ENCODE data around the gene UBXN6. TPM values are rescaled to one million over a fixed set of nuclear protein-coding genes. Genes with fewer than 3 reads are reported as not detected.

Gene UBXN6
- total RNA-seq, 1 donor from 2014 or later, result 560 TPM

DNA sequence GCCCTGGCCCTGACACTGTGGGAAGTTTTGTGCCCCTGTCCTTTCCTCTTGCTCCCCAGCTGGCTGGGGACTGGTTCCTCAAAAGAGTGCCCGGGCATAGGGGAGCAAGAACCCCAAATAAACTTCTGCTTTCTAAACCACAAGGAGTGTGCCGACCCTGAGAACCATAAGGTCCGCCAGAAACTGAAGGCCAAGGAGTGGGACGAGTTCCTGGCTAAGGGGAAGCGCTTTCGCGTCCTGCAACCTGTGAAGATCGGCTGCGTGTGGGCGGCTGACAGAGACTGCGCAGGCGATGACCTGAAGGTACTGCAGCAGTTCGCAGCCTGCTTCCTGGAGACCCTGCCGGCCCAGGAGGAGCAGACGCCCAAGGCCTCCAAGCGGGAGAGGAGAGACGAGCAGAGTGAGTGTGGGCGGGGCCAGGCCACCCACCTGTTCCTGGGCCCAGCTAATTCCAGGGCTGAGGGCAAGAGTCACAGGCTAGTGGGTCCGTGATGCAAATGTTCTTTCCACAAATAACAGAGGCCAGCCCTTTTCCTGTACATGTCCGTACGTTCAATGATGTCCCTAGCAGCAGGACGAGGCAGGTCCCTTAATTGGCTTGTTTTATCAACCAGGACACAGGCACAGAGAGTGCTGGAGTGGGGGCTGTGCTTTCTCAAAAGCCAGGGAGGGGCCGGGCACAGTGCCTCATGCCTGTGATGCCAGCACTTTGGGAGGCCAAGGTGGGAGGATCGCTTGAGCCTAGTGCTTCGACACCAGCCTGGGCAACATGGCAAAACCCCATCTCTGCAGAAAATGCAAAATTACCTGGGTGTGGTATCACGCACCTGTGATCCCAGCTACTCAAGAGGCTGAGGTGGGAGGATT lies 25.6 kb downstream of the UBXN6 start:
- no peak overlapping the region for H3K4me3 ChIP-seq
- TF ChIP-seq, protein P1, sequence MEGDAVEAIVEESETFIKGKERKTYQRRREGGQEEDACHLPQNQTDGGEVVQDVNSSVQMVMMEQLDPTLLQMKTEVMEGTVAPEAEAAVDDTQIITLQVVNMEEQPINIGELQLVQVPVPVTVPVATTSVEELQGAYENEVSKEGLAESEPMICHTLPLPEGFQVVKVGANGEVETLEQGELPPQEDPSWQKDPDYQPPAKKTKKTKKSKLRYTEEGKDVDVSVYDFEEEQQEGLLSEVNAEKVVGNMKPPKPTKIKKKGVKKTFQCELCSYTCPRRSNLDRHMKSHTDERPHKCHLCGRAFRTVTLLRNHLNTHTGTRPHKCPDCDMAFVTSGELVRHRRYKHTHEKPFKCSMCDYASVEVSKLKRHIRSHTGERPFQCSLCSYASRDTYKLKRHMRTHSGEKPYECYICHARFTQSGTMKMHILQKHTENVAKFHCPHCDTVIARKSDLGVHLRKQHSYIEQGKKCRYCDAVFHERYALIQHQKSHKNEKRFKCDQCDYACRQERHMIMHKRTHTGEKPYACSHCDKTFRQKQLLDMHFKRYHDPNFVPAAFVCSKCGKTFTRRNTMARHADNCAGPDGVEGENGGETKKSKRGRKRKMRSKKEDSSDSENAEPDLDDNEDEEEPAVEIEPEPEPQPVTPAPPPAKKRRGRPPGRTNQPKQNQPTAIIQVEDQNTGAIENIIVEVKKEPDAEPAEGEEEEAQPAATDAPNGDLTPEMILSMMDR (IDR thresholded peaks at IDR 0.05), result no peak
- H3K27ac ChIP-seq, result no peak overlapping the region
- H3K9me3 ChIP-seq, result no peaks in the 10 kb centered on the region
- no peaks in the 10 kb centered on the region for H3K4me1 ChIP-seq
- H3K36me3 ChIP-seq, result peaks cover 7 to 12% of the 10 kb centered on the region in 2 donors
- no peaks in the 10 kb centered on the region for H3K27me3 ChIP-seq
- intact Hi-C loops (cut with DNase I), result no loop called here
- DNase-seq (ENCODE audit: low spot score in 2 of 2), result no peak

DNA sequence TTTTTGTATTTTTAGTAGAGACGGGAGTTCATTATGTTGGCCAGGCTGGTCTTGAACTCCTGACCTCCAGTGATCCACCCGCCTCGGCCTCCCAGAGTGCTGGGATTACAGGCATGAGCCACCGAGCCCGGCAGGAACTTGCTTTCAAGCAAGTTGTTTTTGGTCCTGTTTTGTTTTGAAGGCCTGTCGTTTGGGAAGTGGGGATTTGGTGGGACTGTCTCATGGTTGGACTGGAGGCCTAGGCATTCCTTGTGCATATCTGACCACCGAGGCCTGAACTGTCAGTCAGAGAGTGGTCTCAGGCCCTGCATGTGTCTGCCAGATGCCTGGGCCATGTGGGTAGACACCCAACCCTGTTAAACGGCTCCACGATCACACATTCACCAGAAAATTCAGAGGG lies 26.3 kb downstream of the UBXN6 start:
- DNase-seq (ENCODE audit: low spot score in 2 of 2), result no peak
- H3K36me3 ChIP-seq, result peaks cover 7 to 12% of the 10 kb centered on the region in 2 donors
- no peaks in the 10 kb centered on the region for H3K4me1 ChIP-seq
- TF ChIP-seq, protein P1 (IDR thresholded peaks at IDR 0.05), result no peak
- no peak overlapping the region for H3K27ac ChIP-seq
- no peaks in the 10 kb centered on the region for H3K9me3 ChIP-seq
- intact Hi-C loops (cut with DNase I), result no loop called here
- H3K27me3 ChIP-seq, result no peaks in the 10 kb centered on the region
- no peak overlapping the region for H3K4me3 ChIP-seq

DNA sequence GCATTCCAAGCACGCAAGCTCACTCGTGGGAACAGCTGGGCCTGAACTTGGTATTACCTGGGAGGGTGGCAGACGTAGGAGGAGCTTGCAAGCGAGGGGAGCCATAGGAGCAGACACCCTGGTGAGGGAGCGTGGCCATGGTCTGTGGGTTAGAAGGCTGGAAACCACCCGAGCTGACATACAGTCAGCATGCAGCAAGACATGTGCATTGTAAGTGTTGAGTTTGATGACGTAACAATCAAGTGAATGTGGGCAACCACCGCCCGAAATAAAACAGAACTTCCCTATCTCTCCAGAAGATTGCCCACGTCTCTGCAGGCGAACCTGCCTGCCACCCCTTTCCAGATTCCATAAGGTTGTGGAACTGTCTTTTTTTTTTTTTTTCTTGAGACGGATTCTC lies 26.8 kb downstream of the UBXN6 start:
- Histone ChIP-seq H3K27me3 (no peaks in the 10 kb centered on the region), H3K4me3 (no peak overlapping the region), H3K9me3 (no peaks in the 10 kb centered on the region), H3K27ac (no peak overlapping the region), H3K36me3 (peaks cover 7 to 12% of the 10 kb centered on the region in 2 donors), H3K4me1 (no peaks in the 10 kb centered on the region)
- intact Hi-C loops (cut with DNase I), result no loop called here
- no peak for DNase-seq (ENCODE audit: low spot score in 2 of 2)
- TF ChIP-seq, protein P1 (IDR thresholded peaks at IDR 0.05), result no peak

DNA sequence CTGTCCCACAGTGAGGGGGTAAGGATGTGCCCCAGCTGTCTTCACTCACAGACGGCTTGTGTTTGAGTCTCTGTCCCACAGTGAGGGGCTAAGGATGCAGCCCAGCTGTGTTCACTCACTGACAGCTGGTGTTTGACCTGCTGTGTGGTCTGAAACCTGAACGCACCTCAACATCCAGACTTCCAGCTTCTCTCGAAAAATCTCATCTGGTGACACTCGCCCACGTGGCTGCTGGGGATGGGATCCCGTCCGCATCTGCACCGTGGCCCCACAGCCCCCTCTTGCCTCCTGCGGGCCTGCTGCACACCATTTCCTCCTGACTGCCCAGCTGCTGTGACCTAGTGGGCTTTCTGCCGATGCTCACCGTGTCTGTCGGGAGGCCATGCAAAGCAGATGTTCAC lies 27.8 kb downstream of the UBXN6 start:
- intact Hi-C loops (cut with DNase I), result no loop called here
- TF ChIP-seq, protein P1 (IDR thresholded peaks at IDR 0.05), result no peak
- no peaks in the 10 kb centered on the region for H3K27me3 ChIP-seq
- DNase-seq (ENCODE audit: low spot score in 2 of 2), result no peak
- H3K36me3 ChIP-seq, result peaks cover 7 to 12% of the 10 kb centered on the region in 2 donors
- no peaks in the 10 kb centered on the region for H3K9me3 ChIP-seq
- H3K4me1 ChIP-seq, result no peaks in the 10 kb centered on the region
- no peak overlapping the region for H3K4me3 ChIP-seq
- H3K27ac ChIP-seq, result no peak overlapping the region

DNA sequence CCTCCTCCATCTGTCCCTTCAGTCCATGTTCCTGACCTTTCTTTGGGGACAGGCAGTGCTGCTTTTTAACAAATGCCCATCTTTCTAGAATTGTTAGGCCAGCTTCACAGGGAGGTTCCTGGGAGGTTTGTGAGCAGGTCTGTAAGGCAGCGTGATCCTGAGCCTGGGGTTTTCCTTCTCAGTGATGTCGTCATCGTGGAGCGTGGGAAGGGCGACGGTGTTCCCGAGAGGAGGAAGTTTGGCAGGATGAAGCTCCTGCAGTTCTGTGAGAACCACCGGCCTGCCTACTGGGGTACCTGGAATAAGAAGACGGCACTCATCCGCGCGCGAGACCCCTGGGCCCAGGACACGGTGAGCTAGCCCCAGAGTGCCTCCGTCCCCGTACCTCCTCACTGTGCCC lies 28.3 kb downstream of the UBXN6 start:
- H3K4me3 ChIP-seq, result no peak overlapping the region
- H3K27ac ChIP-seq, result no peak overlapping the region
- intact Hi-C loops (cut with DNase I), result no loop called here
- H3K4me1 ChIP-seq, result no peaks in the 10 kb centered on the region
- no peaks in the 10 kb centered on the region for H3K9me3 ChIP-seq
- TF ChIP-seq, protein P1 (IDR thresholded peaks at IDR 0.05), result no peak
- H3K27me3 ChIP-seq, result no peaks in the 10 kb centered on the region
- H3K36me3 ChIP-seq, result peaks cover 7 to 12% of the 10 kb centered on the region in 2 donors
- no peak for DNase-seq (ENCODE audit: low spot score in 2 of 2)

All from ascending aorta (tissue), 2 donors.